GM12878 (cell line): ENCODE measurements around the gene MED22. TPM values are rescaled to one million over a fixed set of nuclear protein-coding genes. Genes with fewer than 3 reads are reported as not detected.

Source experiments
- ATAC-seq: fragments of 200-7000 bp; cut with Tn5 transposase; 3 replicates; pipeline ENCODE4 v1.9.1; 2020; ENCODE audit warnings: mild to moderate bottlenecking, moderate library complexity
- BruUV-seq: library from RNA; stranded (reverse); fragments of 400-500 nt; replicated peaks from 2 replicates; lab custom pipeline; 2021; lab: Mats Ljungman, UMichigan
- CTCF ChIA-PET: fragments of 300-600 bp; sonication (Branson Sonifier 250); formaldehyde crosslinking; extraction: SDS; loops from one replicate; lab custom pipeline; 2021; ENCODE audit warnings: inconsistent platforms; lab: Yijun Ruan, JAX
- POLR2A ChIA-PET: fragments of 350-600 bp; formaldehyde crosslinking; extraction: SDS; loops from one replicate; lab custom pipeline; 2021; ENCODE audit warnings: inconsistent platforms; lab: Charles Lee
- RAD21 ChIA-PET: fragments of 300-600 bp; sonication (Branson Sonifier 250); formaldehyde crosslinking; loops from one replicate; lab custom pipeline; 2023; ENCODE audit warnings: antibody characterized with exemption; ENCODE audit not compliant: unreplicated experiment; lab: Charles Lee
- SMC1A ChIA-PET: fragments of 300-600 bp; sonication (Branson Sonifier 250); formaldehyde crosslinking; loops from one replicate; lab custom pipeline; 2023; ENCODE audit not compliant: unreplicated experiment, uncharacterized antibody; lab: Charles Lee
- DNase-seq: peaks from one replicate; pipeline ENCODE4 v3.0.0-alpha.2; 2011; ENCODE audit warnings: low read depth, low spot score
- FAIRE-seq: peaks from 3 replicates; lab custom pipeline; 2011; peaks lifted over from hg19 to GRCh38; lab: Jason Lieb, UNC
- H2AFZ ChIP-seq: 2 replicates; pipeline ENCODE4 v1.6.0; 2011; ENCODE audit warnings: low read depth, low read length, control low read depth; ENCODE audit not compliant: control insufficient read depth
- H3K27ac ChIP-seq: 2 replicates; pipeline ENCODE4 v1.5.1; 2011; ENCODE audit warnings: control low read depth; ENCODE audit not compliant: control insufficient read depth, insufficient read depth
- H3K27me3 ChIP-seq, 2 experiments: replicated peaks in 1 of 2; 2 replicates each; pipeline versions ENCODE4 v1.6.0 to v1.6.1; 2011; ENCODE audit warnings: low read length in 1 of 2; ENCODE audit not compliant: control insufficient read depth in 2 of 2, insufficient read depth in 2 of 2
- H3K36me3 ChIP-seq, 2 experiments: 2 replicates each; pipeline ENCODE4 v1.5.1; 2011; ENCODE audit warnings: low read length in 1 of 2; ENCODE audit not compliant: control insufficient read depth in 2 of 2, insufficient read depth in 2 of 2
- H3K4me1 ChIP-seq: 2 replicates; pipeline ENCODE4 v1.6.1; 2011; ENCODE audit warnings: mild to moderate bottlenecking, low read length, moderate library complexity, mixed read lengths; ENCODE audit not compliant: control insufficient read depth, insufficient read depth
- H3K4me2 ChIP-seq: 2 replicates; pipeline ENCODE4 v1.6.0; 2011; ENCODE audit warnings: control low read depth; ENCODE audit not compliant: control insufficient read depth, insufficient read depth
- H3K4me3 ChIP-seq: fragments of 200-600 bp; sonication (generic); 2 replicates; pipeline ENCODE4 v1.5.1; 2016
- H3K79me2 ChIP-seq: 2 replicates; pipeline ENCODE4 v1.6.0; 2011; ENCODE audit warnings: low read length; ENCODE audit not compliant: control insufficient read depth, insufficient read depth
- H3K9ac ChIP-seq: 2 replicates; pipeline ENCODE4 v1.8.0; 2011; ENCODE audit warnings: low read length, control low read depth, mixed read lengths; ENCODE audit not compliant: control insufficient read depth, insufficient read depth
- H3K9me3 ChIP-seq: replicated peaks from 3 replicates; pipeline ENCODE4 v1.5.1; 2011; ENCODE audit warnings: mild to moderate bottlenecking, low read length; ENCODE audit not compliant: control insufficient read depth, insufficient read depth
- H4K20me1 ChIP-seq: 2 replicates; pipeline ENCODE4 v1.6.0; 2011; ENCODE audit not compliant: control insufficient read depth, insufficient read depth
- CBX3 ChIP-seq: fragments of 200-600 bp; sonication (generic); IDR thresholded peaks from 2 replicates; pipeline ENCODE4 v1.6.1; 2016; ENCODE audit warnings: low read depth, borderline replicate concordance
- FOS ChIP-seq: IDR thresholded peaks from 3 replicates; pipeline ENCODE4 v1.6.1; 2011; ENCODE audit warnings: borderline replicate concordance; ENCODE audit not compliant: insufficient read length; ENCODE audit errors: extremely low read depth
- MEF2A ChIP-seq: IDR thresholded peaks from 2 replicates; pipeline ENCODE4 v1.6.1; 2011; ENCODE audit warnings: low read depth, mild to moderate bottlenecking, low read length, moderate library complexity; ENCODE audit not compliant: insufficient read depth
- MTA2 ChIP-seq: fragments of 450-650 bp; IDR thresholded peaks from 2 replicates; pipeline ENCODE4 v1.6.1; 2016; ENCODE audit warnings: low read depth, mild to moderate bottlenecking, moderate library complexity
- MXI1 ChIP-seq: fragments of 150-350 bp; IDR thresholded peaks from 2 replicates; pipeline ENCODE4 v1.6.1; 2011; ENCODE audit warnings: low read depth, mild to moderate bottlenecking, inconsistent platforms, low read length, improper control_type of control experiment
- MYC ChIP-seq: IDR thresholded peaks from 2 replicates; pipeline ENCODE4 v1.6.1; 2011; ENCODE audit warnings: mild to moderate bottlenecking, low read length, moderate library complexity, inconsistent platforms; ENCODE audit not compliant: insufficient read depth, insufficient replicate concordance, insufficient read length, severe bottlenecking
- NFYB ChIP-seq: IDR thresholded peaks from 2 replicates; pipeline ENCODE4 v1.6.1; 2011; ENCODE audit warnings: low read depth, mild to moderate bottlenecking, low read length, improper control_type of control experiment, moderate library complexity; ENCODE audit not compliant: insufficient read depth
- NR2F1 ChIP-seq: fragments of 450-650 bp; conservative IDR thresholded peaks from 2 replicates; pipeline ENCODE4 v1.6.1; 2017; ENCODE audit warnings: mild to moderate bottlenecking
- PML ChIP-seq: IDR thresholded peaks from 2 replicates; pipeline ENCODE4 v1.6.1; 2012; ENCODE audit warnings: low read length, inconsistent platforms
- RCOR1 ChIP-seq: conservative IDR thresholded peaks from 2 replicates; pipeline ENCODE4 v1.6.1; 2012; ENCODE audit warnings: low read depth, low read length, improper control_type of control experiment
- SMAD1 ChIP-seq: fragments of 450-650 bp; IDR thresholded peaks from 2 replicates; pipeline ENCODE4 v1.6.1; 2018; ENCODE audit warnings: mild to moderate bottlenecking, low read depth; ENCODE audit not compliant: partially characterized antibody
- SMARCA5 ChIP-seq: fragments of 450-650 bp; IDR thresholded peaks from 2 replicates; pipeline ENCODE4 v1.6.1; 2017; ENCODE audit warnings: mild to moderate bottlenecking
- STAT1 ChIP-seq: fragments of 450-650 bp; conservative IDR thresholded peaks from 2 replicates; pipeline ENCODE4 v1.6.1; 2014; ENCODE audit warnings: antibody characterized with exemption, mild to moderate bottlenecking
- ZNF217 ChIP-seq: fragments of 450-650 bp; IDR thresholded peaks from 2 replicates; pipeline ENCODE4 v1.6.1; 2017; ENCODE audit warnings: antibody characterized with exemption, mild to moderate bottlenecking
- WGBS: methylation state at CpG from one replicate; pipeline ENCODE4 v1.1.6; 2016; ENCODE audit warnings: low lambda C conversion rate; ENCODE audit not compliant: insufficient replicate concordance, insufficient coverage; ENCODE audit errors: missing lambda C conversion rate; 5-methylcytosine and 5-hydroxymethylcytosine counted together
- in situ Hi-C: fragments of 300-500 bp; cut with MboI; formaldehyde crosslinking; loops from 9 replicates; pipeline ENCODE4 v1.14.3; 2018; ENCODE audit warnings: mixed read lengths
- intact Hi-C: fragments of 100-400 bp; cut with micrococcal nuclease; formaldehyde crosslinking; loops from one replicate; pipeline ENCODE4 v1.14.2; 2022; ENCODE audit not compliant: unreplicated experiment
- polyA plus RNA-seq, 11 experiments: library from polyadenylated mRNA; depleted of rRNA in 4 of 11; unstranded in 6 of 11; stranded (reverse) in 5 of 11; fragments of >200 nt; fragmentation: Nextera tagmentation in 4 of 11; fragmentation: Illumina TruSeq in 1 of 11; extraction: Ambion mirVana in 4 of 11; extraction: Trizol in 1 of 11; gene quantifications; 1 replicate in 1 of 11; 2 replicates in 10 of 11; pipeline versions ENCODE4 v1.2.1 to v1.2.3, GENCODE V29; 2011 to 2016; ENCODE audit warnings: inconsistent platforms in 2 of 11, missing spikeins in 2 of 11, low read depth in 1 of 11
- total RNA-seq, 4 experiments: library from RNA; depleted of rRNA in 3 of 4; stranded (reverse); fragments of >200 nt in 3 of 4; fragmentation: Illumina TruSeq in 1 of 4; extraction: Trizol in 1 of 4; gene quantifications; 2 replicates each; pipeline versions ENCODE4 v1.2.1 to v1.2.3, GENCODE V29; 2013 to 2021
- TF ChIP-seq, protein P1 (sequence below): fragments of 450-650 bp; IDR thresholded peaks from 2 replicates; pipeline ENCODE4 v1.6.1; 2017; ENCODE audit warnings: borderline replicate concordance
- TF ChIP-seq, protein P2 (sequence below), 3 experiments: IDR thresholded peaks in 2 of 3; conservative IDR thresholded peaks in 1 of 3; 2 replicates each; pipeline ENCODE4 v1.5.1; 2011; ENCODE audit warnings: low read depth in 3 of 3, low read length in 3 of 3, mild to moderate bottlenecking in 3 of 3, control low read depth in 2 of 3, moderate library complexity in 2 of 3, inconsistent platforms in 1 of 3, mixed read lengths in 1 of 3; ENCODE audit not compliant: control insufficient read depth in 2 of 3, insufficient read depth in 1 of 3; ENCODE audit errors: extremely low read depth in 1 of 3

Gene MED22
- total and polyA plus RNA-seq, 10 of the 15 experiments (the other 5 are each of a cell fraction or from before 2014, with no cell fraction given) = 1.4 to 42.1 (median 24.6) TPM

DNA sequence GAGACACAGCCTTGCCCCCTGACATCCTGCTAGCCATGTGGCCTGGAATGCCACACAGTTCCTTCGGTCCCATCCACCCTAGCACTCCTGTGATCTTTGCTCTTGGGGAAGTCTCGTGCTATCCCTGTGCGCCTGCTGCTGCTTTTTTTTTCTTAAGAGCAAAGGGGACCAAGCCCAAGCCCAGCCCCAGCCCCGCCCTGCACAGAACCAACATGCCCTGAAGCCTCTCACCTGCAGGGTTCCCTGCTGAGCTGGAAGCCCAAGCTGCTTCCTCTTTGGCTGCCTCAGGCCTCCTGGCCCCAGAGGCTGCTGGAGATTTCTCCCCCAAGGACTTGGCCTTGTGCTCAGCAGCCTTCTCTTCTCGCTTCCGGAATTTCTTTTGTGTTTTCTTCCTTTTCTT is 13.8 kb downstream of the MED22 start:
- Histone ChIP-seq H3K9me3 (no peaks in the 10 kb centered on the region), H3K27me3 (no peaks in the 10 kb centered on the region), H3K4me3 (peak overlapping the region; percentile 98), H3K79me2 (peaks cover 30% of the 10 kb centered on the region), H2AFZ (no peak overlapping the region), H4K20me1 (no peaks in the 10 kb centered on the region), H3K36me3 (peaks cover 14 to 24% of the 10 kb centered on the region in 2 experiments; a peak in 3 of 4 replicates), H3K9ac (no peak overlapping the region), H3K4me1 (no peaks in the 10 kb centered on the region; the same call in 1 of the 2 replicates), H3K27ac (no peak overlapping the region)
- RAD21 ChIA-PET = no interaction called here
- intact Hi-C loops = no loop called here
- BruUV-seq = no TSS peak
- FAIRE-seq (no peak), ATAC-seq (no peak)
- POLR2A ChIA-PET = interaction anchor here (2.0 kb wide), 1 partner anchor 38 kb away, joined by 8 read pairs; no protein-coding TSS in a partner anchor
- SMC1A ChIA-PET = interaction anchor here (1.1 to 1.3 kb wide), 2 partner anchors 79 to 143 kb away, joined by 3 read pairs; no protein-coding TSS in a partner anchor
- TF ChIP-seq MEF2A (no peak), MTA2 (no peak), CBX3 (no peak), PML (no peak), STAT1 (no peak), MXI1 (no peak), NR2F1 (no peak), SMAD1 (no peak), FOS (no peak), RCOR1 (no peak), MYC (no peak), ZNF217 (no peak), SMARCA5 (no peak), NFYB (no peak)
- TF ChIP-seq, protein P1, sequence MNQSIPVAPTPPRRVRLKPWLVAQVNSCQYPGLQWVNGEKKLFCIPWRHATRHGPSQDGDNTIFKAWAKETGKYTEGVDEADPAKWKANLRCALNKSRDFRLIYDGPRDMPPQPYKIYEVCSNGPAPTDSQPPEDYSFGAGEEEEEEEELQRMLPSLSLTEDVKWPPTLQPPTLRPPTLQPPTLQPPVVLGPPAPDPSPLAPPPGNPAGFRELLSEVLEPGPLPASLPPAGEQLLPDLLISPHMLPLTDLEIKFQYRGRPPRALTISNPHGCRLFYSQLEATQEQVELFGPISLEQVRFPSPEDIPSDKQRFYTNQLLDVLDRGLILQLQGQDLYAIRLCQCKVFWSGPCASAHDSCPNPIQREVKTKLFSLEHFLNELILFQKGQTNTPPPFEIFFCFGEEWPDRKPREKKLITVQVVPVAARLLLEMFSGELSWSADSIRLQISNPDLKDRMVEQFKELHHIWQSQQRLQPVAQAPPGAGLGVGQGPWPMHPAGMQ = no peak
- TF ChIP-seq, protein P2, sequence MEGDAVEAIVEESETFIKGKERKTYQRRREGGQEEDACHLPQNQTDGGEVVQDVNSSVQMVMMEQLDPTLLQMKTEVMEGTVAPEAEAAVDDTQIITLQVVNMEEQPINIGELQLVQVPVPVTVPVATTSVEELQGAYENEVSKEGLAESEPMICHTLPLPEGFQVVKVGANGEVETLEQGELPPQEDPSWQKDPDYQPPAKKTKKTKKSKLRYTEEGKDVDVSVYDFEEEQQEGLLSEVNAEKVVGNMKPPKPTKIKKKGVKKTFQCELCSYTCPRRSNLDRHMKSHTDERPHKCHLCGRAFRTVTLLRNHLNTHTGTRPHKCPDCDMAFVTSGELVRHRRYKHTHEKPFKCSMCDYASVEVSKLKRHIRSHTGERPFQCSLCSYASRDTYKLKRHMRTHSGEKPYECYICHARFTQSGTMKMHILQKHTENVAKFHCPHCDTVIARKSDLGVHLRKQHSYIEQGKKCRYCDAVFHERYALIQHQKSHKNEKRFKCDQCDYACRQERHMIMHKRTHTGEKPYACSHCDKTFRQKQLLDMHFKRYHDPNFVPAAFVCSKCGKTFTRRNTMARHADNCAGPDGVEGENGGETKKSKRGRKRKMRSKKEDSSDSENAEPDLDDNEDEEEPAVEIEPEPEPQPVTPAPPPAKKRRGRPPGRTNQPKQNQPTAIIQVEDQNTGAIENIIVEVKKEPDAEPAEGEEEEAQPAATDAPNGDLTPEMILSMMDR (IDR thresholded peaks at IDR 0.05 in 2 of 3, conservative IDR thresholded peaks at IDR 0.05 in 1 of 3; ENCODE audit: control insufficient read depth in 2 of 3, extremely low read depth in 1 of 3, insufficient read depth in 1 of 3, low read depth in 3 of 3, low read length in 3 of 3) = no peak
- TF ChIP-seq, all 136 proteins: peak for 0
- 95% methylated on average over 6 of the region's 6 CpGs for WGBS
- in situ Hi-C loops = no loop called here
- CTCF ChIA-PET = interaction anchor here (1.0 to 1.7 kb wide), 2 partner anchors 95 to 152 kb away, joined by 3 to 4 read pairs; no protein-coding TSS in a partner anchor
- no peak for DNase-seq
- H3K4me2 ChIP-seq = peak overlapping the region; percentile 45; the same call in 1 of the 2 replicates
